T-helper 2 cell treated with Interferon-gamma antibody and Interleukin-4, amounts not matched to agents 100 ng/mL and 5 ng/mL, for 36 hours (primary cell): ENCODE results near the gene FHL1. TPM values are rescaled to one million over a fixed set of nuclear protein-coding genes. Genes with fewer than 3 reads are reported as not detected.

ENCODE experiments used
- intact Hi-C: fragments of 100-400 bp; cut with micrococcal nuclease; formaldehyde crosslinking; loops from one replicate; pipeline ENCODE4 v1.15.1; 2023
- total RNA-seq: library from RNA; stranded (reverse); gene quantifications from 2 replicates; pipeline ENCODE4 v1.2.3, GENCODE V29; 2022

FHL1 gene
- total RNA-seq, 1 donor from 2014 or later = 13.8 TPM

DNA sequence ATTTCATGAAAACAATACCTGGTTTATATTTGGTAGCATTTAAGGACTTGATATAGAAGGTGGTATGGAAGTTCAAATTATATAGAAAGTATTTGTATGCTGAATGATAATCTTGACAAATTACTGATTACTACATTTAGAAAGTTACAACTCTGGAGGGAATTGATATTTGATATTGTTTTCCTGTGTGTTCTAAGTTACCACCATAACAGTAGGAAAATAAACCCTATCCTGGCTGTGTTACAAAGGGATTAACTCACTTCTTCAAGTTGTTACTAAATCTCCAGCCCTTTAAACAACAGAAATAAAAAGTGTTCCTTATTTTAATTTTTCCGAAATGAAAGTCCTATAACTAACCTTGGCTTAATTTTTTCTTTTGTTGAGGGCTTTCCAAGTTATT is 36.6 kb downstream of the FHL1 start:
- intact Hi-C loops = no loop called here

DNA sequence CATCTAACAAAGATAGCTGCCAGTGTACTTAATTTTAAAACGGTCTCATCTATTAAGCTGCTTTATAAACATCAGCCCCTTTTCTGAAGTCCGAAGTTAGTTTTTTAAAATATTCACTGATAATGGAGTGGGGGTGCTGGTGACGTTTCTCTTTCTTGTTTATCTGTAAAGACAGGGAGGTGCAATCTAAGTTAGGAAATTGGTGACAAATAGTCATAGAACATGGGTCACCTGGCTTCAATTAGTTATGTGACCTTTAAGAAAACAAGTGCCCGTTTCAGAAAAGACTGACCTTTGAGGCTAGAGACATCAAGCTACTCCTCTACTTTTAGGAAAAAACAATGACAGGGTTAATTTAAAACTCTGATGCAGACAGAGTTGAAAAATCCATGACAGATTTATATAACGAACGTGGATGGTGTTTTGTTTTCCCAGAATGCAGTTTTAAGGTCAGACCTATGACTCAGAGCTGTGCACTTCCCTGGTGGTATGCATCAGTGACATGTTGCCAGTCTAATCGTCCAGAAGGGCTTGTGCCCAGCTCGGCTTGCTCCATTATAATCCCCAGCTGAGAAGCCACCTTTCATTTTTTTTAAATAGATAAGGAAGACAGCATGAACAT is 38.2 kb downstream of the FHL1 start:
- intact Hi-C loops = no loop called here

DNA sequence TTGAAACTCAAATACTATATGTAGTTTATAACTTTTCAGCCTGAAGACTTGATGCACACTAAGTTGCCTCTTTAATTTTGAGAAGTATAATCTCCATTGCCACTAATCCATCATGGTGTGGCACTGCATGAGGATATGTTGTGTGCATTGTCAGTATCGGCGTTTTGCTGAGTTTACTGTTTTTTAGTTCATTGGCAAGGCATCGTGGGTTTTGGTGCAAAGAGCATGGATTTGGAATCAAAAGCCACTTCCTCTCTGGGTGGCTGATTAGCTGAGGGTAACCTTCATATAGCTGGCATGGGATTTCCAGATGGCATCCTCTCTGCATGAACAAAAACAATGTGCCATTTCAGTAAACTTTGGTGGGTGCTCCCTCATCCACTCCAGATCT is 38.7 kb downstream of the FHL1 start:
- intact Hi-C loops = no loop called here

DNA sequence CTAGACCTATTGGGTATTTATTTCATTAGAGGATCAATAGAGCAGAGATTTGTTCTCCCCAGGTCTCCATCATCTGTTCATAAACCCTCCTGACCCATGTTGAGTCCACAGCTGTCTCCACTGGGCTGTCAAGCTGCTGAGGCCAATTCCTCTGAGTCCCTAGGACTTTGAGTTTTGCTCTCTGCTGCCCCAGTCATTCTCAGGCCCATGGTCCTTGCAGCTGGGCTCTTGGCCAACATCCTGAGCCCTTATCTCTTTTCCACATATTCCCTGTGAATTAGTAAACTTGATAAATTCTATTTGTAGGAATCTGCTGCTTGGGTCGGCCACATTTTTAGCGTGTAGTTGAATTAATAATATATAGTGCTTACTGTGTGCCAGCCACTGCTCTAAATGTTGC is 41.9 kb downstream of the FHL1 start:
- intact Hi-C loops = no loop called here

DNA sequence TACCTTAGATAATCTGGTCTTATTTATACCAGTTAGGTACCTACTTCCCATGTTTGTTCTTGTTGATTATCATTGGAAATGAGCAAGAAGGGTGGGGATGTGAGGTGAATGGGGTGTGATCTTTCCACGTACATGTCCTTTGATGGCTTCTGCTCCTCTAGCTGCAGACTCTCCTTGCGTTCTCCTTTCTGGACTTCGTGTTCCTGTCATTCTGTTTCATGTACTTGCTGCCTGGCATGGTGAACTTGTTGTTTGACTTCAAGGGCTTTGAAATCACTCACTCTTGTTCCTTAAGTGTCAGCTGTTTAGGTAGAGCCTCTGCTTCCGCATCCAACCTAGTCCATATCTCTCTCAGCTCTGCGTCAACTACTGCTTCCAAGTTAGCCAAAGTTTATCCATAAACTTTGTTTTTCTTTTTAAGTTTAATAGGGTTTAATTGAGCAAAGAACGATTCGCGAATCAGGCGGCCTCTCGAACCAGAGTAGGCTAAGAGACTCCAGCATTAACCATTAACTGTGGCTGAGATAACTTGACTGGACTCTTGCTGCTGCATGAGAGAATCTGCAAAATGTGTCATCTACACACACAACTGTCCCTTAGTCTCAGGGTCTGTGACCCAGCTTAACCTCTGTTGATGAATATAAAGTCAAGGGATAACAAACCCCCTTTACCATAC is 42.8 kb downstream of the FHL1 start:
- intact Hi-C loops = no loop called here

DNA sequence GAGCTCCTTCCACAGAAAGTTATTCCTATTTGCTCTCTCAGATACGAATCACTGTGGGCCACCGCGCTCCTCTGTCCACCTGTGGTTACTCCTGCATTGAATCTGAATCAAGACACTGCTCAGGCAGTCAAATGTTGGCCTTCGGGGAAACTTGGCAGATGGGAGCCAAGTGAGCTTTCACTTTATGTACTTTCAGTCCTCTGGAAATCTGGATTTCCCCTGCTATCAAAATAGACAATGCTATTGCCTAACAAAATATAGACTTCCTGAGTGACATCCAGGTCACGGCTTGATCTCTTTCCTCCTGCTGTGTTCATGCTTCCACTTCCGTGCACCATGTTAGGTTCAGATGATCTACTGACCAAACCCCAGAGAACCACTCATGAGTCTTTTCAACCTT is 43.8 kb downstream of the FHL1 start:
- intact Hi-C loops = no loop called here

DNA sequence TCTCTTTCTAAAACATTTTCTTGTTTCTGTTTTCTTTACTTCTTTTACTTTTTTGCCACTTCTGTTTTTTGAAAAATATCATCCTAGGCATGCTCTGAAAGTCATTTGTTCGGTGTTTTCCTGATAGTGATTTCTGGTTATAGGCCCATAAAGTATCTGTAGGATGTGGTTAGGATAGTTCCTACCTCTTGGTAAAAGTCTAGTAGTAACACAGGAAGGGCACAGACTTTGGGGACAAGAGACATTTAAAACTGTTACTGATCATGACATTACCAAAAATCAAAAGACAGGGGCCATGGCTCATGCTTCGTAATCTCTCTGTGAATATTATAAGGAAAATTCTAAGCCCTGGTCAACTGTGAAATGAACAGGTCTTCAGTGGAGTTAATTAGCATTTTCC is 44.8 kb downstream of the FHL1 start:
- intact Hi-C loops = no loop called here

DNA sequence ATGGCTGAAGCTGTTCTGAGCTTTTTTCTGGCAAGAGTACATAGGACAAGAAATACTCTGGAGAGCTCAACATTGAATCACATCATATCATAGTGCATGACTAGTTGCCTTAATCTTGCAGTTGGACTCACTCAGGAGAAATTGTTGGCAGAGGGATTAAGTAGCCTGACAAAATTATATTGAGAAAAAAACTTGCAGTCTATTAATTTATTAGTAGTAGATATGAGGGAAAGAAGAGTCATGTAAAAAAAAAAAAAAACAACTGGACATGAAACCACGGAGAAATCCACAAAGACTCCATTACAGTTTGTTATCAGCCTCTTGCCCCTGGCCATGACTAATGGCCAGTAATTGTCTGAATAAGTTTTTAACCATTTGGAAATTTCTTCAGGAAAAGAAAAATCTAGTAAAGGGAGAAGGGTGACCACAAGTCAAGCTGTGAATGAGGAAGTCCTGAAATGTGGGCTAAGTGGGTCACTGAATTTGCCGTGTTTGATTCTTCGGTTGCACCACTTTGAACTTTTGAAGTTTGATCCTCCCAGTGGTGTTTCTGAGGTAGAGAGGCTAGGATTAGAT is 45.6 kb downstream of the FHL1 start:
- intact Hi-C loops = no loop called here

DNA sequence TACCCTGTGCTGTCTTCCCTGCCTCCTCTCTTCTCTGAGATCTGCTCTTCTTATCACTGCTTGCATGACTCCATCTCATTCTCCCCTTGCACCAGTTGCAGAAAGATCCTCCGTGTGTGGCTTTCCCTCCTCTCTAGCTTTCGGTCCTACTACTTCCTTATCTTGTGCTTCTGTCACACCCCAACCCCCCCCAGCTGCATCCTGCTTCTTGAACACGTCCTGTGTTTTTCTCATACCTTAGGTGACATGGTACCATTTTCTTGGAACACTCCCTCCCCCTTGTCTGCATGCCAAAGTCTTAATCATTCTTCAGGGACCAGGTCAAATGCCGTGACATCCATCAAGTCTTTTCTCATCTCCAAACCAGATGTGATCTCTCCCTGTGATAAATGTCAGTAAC is 46.4 kb downstream of the FHL1 start:
- intact Hi-C loops = no loop called here

DNA sequence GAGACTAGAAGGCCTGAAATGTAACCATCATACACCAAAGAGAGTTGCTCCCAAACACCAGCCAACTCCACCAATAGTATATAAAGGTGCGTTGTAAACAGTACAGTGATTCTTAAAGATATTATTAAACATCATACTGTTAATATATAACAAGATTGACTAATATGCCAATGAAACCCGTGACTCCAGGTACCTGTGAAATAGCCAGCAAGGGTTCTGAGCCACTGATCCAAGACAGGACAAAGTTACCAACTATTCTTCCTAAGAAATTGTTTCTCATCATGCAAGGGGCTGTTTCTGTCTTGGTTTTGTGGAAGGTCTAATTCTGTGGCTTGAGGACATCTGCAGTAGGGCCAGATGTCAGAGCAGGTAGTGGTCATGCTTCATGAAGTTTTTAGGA is 47.2 kb downstream of the FHL1 start:
- intact Hi-C loops = no loop called here

DNA sequence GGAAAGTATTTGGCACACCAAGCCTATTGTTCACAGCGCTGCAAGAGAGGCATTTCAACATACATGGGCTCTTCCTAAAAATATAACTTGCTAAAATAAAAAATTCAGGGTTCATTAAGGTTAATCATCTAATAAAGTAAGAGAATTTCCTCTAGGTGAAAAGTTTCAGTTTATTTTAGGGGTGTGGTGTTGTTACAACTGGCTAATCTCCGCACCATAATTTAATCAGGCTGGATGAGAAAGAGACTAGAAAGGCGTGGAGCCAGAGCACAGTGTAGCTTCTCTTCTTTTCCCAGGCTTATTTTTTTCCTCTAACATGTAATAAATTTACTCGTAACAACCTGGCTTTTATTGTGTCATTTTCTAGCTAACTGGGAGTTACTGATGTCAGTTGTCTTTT is 47.9 kb downstream of the FHL1 start:
- intact Hi-C loops = no loop called here

DNA sequence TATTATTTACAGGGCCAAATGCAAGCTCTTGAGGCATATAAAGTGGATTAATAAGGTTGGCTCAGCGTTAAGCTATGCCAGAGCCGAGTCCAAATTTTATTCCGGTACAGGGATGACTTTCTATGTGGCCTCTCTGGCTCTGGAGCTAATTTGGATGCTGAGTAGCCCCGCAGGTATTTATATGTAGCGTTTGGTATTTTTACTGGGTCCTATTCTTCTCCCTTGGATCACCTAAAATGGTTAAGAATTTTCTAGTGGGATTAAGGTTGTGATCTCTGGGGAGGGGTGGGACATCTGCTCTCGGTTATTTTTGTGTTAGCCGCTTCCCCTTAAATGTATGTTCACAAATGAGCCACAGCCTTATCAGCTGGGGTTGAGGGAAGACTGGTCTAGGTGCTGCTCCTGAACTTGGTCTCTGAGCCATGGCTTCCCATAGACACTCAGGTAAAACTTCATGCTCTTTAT is 49.4 kb downstream of the FHL1 start:
- intact Hi-C loops = no loop called here

DNA sequence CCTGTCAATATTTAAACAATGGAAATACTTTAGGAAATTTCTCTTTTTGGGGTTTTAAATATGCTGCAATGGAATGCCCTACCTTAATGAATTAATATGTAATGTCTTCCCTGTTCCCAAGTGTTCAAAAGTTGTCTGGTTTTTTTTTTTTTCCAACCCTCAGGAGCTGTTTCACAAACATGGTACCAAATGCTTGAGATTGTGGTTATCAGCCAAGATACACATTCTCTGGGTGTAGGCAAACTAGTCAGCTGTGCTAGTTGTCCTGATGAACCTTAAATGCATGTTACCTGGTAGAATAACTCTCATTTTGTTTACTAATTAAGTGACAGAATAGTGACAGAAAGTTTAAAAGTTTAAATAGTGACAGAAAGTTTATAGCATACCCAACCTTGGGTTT is 50.7 kb downstream of the FHL1 start:
- intact Hi-C loops = no loop called here

DNA sequence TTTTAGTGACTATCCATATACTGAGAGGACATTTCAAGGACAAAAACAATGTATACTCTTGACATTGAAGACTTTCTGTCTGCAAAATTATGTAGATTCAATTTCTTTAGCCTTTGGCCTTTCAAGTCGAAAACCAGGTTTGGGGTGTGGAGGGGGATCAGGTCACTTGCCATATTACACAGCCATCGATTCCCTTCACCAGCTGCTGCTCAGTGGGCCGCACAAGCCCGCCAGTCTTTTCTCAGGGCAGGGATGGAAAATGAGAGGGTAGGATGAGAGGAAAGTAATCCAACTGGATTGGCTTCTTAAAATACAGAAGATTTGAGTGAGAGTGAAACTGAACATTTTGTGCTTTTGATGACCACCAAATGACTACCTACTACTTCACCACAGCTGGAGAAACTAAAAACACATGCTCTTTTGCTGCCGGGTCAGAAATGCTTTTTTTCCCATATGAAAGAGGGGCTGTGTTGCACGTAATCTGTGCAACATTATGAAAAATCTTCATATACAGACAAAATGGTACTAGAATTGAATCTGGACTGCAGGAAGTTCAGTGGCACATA is 51.4 kb downstream of the FHL1 start:
- intact Hi-C loops = no loop called here

DNA sequence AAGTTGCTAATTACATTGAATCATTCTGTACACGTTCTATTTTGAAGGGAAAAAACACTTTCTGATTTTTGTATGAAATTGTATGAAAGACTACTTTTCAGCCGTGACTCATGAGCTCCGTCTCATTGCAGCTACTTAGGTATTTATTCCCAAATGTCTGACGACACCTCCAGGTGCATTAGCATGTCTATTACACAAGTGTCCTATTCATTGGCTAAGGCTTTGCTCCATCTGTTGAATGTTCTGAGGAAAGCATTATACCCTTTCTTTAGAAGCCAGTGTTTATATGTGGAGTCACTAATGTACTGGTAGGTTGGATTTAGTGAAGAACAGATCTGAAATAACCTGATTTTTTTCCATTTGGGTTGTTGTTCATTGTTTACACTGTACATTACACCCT is 52.0 kb downstream of the FHL1 start:
- intact Hi-C loops = no loop called here

DNA sequence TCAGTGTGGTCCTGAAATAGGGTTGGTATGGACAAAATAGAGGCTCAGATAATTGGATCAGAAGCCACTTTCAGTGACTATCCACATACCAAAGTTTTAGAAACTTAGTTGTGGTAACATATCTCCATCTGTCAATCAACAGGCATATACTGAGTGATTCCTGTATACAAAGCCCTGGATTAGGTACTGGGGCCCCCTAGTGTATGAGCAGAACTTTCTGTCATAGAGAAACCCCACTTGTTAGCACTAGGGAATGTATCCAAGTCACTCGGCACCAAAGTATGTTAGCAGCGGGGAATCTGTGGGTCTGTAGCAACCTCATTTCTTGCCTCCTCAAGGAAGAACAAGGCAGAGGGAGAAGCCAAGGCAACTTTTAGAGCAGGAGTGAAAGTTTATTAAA is 53.1 kb downstream of the FHL1 start:
- intact Hi-C loops = loop anchor here (5.0 to 10.0 kb wide), 3 partner anchors 56 to 173 kb away; partner anchors contain the start of gene FHL1

DNA sequence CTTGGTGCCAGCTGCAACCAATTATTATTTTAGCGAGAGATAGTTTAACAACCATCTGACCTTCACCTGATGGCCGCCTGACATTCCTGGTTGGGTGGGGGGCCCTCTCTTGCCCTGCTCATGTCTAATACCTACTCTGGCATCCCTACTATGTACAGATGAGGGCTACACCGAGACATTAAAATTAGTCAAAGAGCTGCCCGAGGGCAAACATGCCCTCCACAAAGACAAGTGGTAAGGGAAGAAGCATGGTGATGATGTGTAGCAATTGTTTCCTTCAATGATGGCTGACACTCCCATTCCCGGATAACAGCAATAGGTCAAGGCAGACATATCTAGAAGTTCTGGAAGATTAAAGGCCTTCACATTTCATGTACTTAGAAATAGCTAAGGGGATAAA is 54.3 kb downstream of the FHL1 start:
- intact Hi-C loops = loop anchor here (5.0 to 10.0 kb wide), 3 partner anchors 57 to 174 kb away; partner anchors contain the start of gene FHL1

DNA sequence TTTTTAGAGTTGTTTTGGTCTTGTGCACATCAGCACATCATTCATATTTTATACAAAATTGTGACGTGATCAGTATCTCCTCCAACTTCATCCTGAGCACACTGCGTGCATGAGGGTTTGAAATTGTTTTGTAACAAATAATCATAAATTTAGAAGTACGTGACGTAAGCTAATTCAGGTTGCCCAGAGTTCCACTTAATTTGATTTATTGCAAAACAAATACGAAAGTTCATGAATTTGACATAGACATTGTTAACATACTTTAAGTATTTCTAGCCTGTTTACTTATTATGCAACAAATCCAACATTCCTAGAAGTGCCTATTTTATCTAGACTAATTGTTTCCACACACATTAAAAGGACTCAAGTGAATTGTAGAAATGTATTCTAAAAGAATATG is 55.6 kb downstream of the FHL1 start:
- intact Hi-C loops = loop anchor here (5.0 to 10.0 kb wide), 3 partner anchors 58 to 176 kb away; partner anchors contain the start of gene FHL1

DNA sequence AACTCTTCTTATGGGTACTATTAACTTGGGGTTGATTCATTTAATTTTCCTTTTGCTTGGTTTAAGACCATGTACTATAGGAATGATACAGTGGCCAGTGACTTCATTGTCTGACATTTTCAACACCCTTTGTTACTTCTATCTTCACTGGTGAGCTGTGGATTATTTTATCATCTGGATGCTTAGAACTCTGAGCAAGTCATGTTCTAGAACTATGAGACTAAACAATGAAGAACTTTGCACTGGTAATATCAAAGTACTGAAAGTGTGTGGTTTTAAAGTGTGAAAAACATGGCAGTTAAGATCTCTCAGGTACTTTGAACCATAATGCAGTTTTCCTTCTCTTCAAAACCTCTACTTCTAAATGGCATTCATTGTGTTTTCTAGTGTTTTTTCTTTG is 56.1 kb downstream of the FHL1 start:
- intact Hi-C loops = loop anchor here (5.0 to 10.0 kb wide), 3 partner anchors 59 to 176 kb away; partner anchors contain the start of gene FHL1

DNA sequence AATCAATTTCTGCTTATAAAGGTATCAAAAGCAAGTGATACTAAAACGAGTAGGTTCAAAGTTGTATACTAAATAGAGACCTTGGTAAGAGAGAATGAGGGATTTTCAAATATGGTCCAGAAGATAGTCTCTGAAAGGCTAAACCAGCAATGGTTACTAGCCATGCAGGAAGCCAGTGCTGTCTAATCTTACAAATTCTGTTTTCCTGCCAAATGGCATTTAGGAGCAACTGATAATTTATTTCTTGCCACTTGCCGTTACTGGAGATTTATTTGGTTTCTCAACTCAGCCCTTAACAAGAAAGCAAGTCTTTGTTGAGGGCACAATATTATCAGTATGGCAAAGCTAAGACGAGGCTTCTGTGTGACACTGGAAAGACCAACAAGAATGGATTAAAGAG is 56.6 kb downstream of the FHL1 start:
- intact Hi-C loops = loop anchor here (5.0 to 10.0 kb wide), 3 partner anchors 59 to 177 kb away; partner anchors contain the start of gene FHL1

DNA sequence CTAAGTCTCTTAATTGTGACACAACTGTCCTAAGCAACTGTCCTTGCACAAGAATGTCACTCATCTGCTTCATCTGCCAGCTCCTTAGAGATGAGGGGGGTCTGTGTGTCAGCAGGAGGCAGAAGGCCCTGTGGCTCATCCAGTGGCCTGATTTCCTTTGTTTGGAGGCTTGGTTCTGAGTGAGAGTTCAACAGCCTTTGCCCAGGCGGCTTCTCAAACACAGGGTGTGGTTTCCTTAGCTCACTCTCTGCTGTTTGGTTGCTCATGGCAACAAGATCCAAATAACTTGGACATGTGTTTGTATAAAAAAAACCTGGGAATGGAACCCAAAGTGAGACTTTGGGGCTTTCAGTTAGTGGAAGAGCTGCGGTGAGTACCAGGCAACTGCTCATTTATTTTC is 57.2 kb downstream of the FHL1 start:
- intact Hi-C loops = loop anchor here (5.0 to 10.0 kb wide), 3 partner anchors 60 to 177 kb away; partner anchors contain the start of gene FHL1

DNA sequence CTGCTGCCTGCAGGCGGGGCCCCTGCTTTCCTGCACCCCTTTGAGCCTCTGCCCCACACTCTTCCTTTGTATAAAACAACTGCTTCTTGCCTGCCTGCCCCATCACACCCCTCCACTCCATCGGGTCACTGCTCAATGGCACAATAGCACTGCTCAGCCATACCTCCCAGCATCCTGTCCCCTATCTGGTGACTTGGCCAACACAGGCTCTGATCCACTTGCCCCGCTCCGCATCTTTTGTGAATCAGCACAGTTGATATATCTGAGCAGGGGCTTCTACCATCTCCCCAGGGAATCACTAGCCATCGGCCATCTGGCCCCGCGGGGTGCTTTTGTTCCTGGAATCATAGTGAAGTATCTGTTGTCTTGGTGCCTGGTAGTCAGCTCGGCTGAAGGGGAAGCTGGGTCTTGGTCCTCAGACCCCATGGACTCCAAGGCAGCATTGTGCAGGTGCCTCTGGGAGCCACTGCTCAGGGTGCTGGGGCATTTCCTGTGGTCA is 58.6 kb downstream of the FHL1 start:
- intact Hi-C loops = loop anchor here (5.0 to 10.0 kb wide), 2 partner anchors 39 to 61 kb away; partner anchors contain the start of gene FHL1
